ENCODE data around the gene AIRE.
"Not testable (repeated sequence)": the region's sequence is repeated elsewhere in the genome, so short reads cannot be mapped to it uniquely, and the experiment has no call there.

The AIRE gene

GRCh38 chr21:44337449-44337848 is 51.8 kb downstream of the AIRE start:
- H3K4me3 ChIP-seq (ENCODE audit: low read depth, low read length) = no peak overlapping the region
- no peak for TF ChIP-seq CTCF (IDR thresholded peaks at IDR 0.05; ENCODE audit: control insufficient read depth, extremely low read depth, insufficient read depth)
- no peak for DNase-seq (ENCODE audit: low read depth)

- no peak for DNase-seq (ENCODE audit: low read depth)
- peak; percentile 39 for TF ChIP-seq CTCF (IDR thresholded peaks at IDR 0.05; ENCODE audit: control insufficient read depth, extremely low read depth, insufficient read depth)
- peak overlapping the region; percentile 55 for H3K4me3 ChIP-seq (ENCODE audit: low read depth, low read length)
Measured at GRCh38 chr21:44337941-44338895, 52.5 kb downstream of the AIRE start.

- DNase-seq (ENCODE audit: low read depth) = peak; percentile 75
- TF ChIP-seq CTCF (IDR thresholded peaks at IDR 0.05; ENCODE audit: control insufficient read depth, extremely low read depth, insufficient read depth) = no peak
Measured at GRCh38 chr21:44338971-44339910, 53.6 kb downstream of the AIRE start, which contains the start of gene CFAP410. CFAP410 (minus strand) TSS chr21:44339390; CDS start chr21:44339194, 196 bp downstream.

GRCh38 chr21:44341726-44342458 is 56.2 kb downstream of the AIRE start:
- DNase-seq (ENCODE audit: low read depth); H3K4me3 ChIP-seq (ENCODE audit: low read depth, low read length): not testable (repeated sequence)

More at GRCh38 chr21:44338971-44339910, 53.6 kb downstream of the AIRE start, which contains the start of gene CFAP410:
- peak within 1 kb of the TSS; percentile 91 for H3K4me3 ChIP-seq (ENCODE audit: low read depth, low read length)

GRCh38 chr21:44342981-44343380 is 57.3 kb downstream of the AIRE start:
- not testable (repeated sequence) for DNase-seq (ENCODE audit: low read depth); H3K4me3 ChIP-seq (ENCODE audit: low read depth, low read length)

- TF ChIP-seq CTCF (IDR thresholded peaks at IDR 0.05; ENCODE audit: control insufficient read depth, extremely low read depth, insufficient read depth) = no peak
- H3K4me3 ChIP-seq (ENCODE audit: low read depth, low read length) = no peak overlapping the region
Measured at GRCh38 chr21:44344541-44345183, 59.0 kb downstream of the AIRE start.

GRCh38 chr21:44345495-44345894 is 59.8 kb downstream of the AIRE start:
- H3K4me3 ChIP-seq (ENCODE audit: low read depth, low read length) = no peak overlapping the region
- DNase-seq (ENCODE audit: low read depth) = no peak
- TF ChIP-seq CTCF (IDR thresholded peaks at IDR 0.05; ENCODE audit: control insufficient read depth, extremely low read depth, insufficient read depth) = no peak

More at GRCh38 chr21:44344541-44345183, 59.0 kb downstream of the AIRE start:
- no peak for DNase-seq (ENCODE audit: low read depth)

Data from LNCaP clone FGC (cell line).